22Rv1 (cell line): ENCODE data around the gene KIF18B.

Source experiments
- CTCF ChIP-seq: fragments of 450-650 bp; IDR thresholded peaks from 2 replicates; pipeline ENCODE4 v1.5.1; 2017; ENCODE audit warnings: mild to moderate bottlenecking
- ZFX ChIP-seq: fragments of 450-650 bp; IDR thresholded peaks from 2 replicates; pipeline ENCODE4 v1.6.1; 2017; ENCODE audit warnings: antibody characterized with exemption, borderline replicate concordance

GRCh38 chr17:44965481-44966234, 18.1 kb upstream of the KIF18B start:
- no peak for TF ChIP-seq CTCF
- TF ChIP-seq ZFX = no peak
